H9 (cell line): ENCODE measurements around the gene MALRD1. TPM values are rescaled to one million over a fixed set of nuclear protein-coding genes. Genes with fewer than 3 reads are reported as not detected.

Experiments used
- DNase-seq: peaks from one replicate; pipeline ENCODE4 v3.0.0-alpha.2; 2017
- H2AFZ ChIP-seq: one replicate; pipeline ENCODE4 v1.6.1; 2013; ENCODE audit warnings: mild to moderate bottlenecking, low read length, control low read depth, moderate library complexity
- H2AK5ac ChIP-seq: 2 replicates; pipeline ENCODE4 v1.6.1; 2013; ENCODE audit warnings: low read length, control low read depth, mixed read lengths; ENCODE audit not compliant: insufficient read length
- H2BK120ac ChIP-seq: one replicate; pipeline ENCODE4 v1.6.1; 2013; ENCODE audit warnings: low read depth, mild to moderate bottlenecking, low read length, control low read depth, inconsistent platforms; ENCODE audit not compliant: poor library complexity, severe bottlenecking
- H2BK12ac ChIP-seq: 2 replicates; pipeline ENCODE4 v1.6.1; 2013; ENCODE audit warnings: low read length, control low read depth, mixed read lengths, low read depth; ENCODE audit not compliant: insufficient read length
- H2BK15ac ChIP-seq: 2 replicates; pipeline ENCODE4 v1.6.1; 2013; ENCODE audit warnings: low read depth, low read length, control low read depth
- H2BK20ac ChIP-seq: one replicate; pipeline ENCODE4 v1.6.1; 2013; ENCODE audit warnings: low read depth, mild to moderate bottlenecking, low read length, control low read depth, inconsistent platforms; ENCODE audit not compliant: poor library complexity, severe bottlenecking
- H2BK5ac ChIP-seq: 2 replicates; pipeline ENCODE4 v1.6.1; 2013; ENCODE audit warnings: low read length, control low read depth, mixed read lengths; ENCODE audit not compliant: insufficient read length
- H3K14ac ChIP-seq: 2 replicates; pipeline ENCODE4 v1.6.1; 2013; ENCODE audit warnings: low read length, control low read depth; ENCODE audit not compliant: insufficient read depth
- H3K18ac ChIP-seq: 2 replicates; pipeline ENCODE4 v1.6.1; 2013; ENCODE audit warnings: low read depth, mild to moderate bottlenecking, mixed read lengths, low read length, control low read depth; ENCODE audit not compliant: insufficient read length
- H3K23ac ChIP-seq: 2 replicates; pipeline ENCODE4 v1.6.1; 2013; ENCODE audit warnings: low read length, control low read depth, mixed read lengths, low read depth; ENCODE audit not compliant: insufficient read length
- H3K23me2 ChIP-seq: 2 replicates; pipeline ENCODE4 v1.6.1; 2013; ENCODE audit warnings: low read depth, mild to moderate bottlenecking, mixed read lengths, low read length, control low read depth; ENCODE audit not compliant: insufficient read length, poor library complexity, severe bottlenecking
- H3K27ac ChIP-seq: 2 replicates; pipeline ENCODE4 v1.5.1; 2013; ENCODE audit warnings: low read length, control low read depth, mixed read lengths, low read depth; ENCODE audit not compliant: insufficient read length
- H3K27me3 ChIP-seq: 2 replicates; pipeline ENCODE4 v1.6.1; 2013; ENCODE audit warnings: low read length, control low read depth, inconsistent platforms; ENCODE audit not compliant: insufficient read depth
- H3K4ac ChIP-seq: 2 replicates; pipeline ENCODE4 v1.6.1; 2013; ENCODE audit warnings: low read depth, mild to moderate bottlenecking, control low read depth, inconsistent platforms, low read length, moderate library complexity
- H3K4me1 ChIP-seq: 2 replicates; pipeline ENCODE4 v1.6.1; 2013; ENCODE audit warnings: low read length, control low read depth, inconsistent platforms; ENCODE audit not compliant: insufficient read depth
- H3K4me2 ChIP-seq: 2 replicates; pipeline ENCODE4 v1.6.1; 2013; ENCODE audit warnings: low read length, control low read depth, mixed read lengths; ENCODE audit not compliant: insufficient read length, insufficient read depth
- H3K56ac ChIP-seq: 2 replicates; pipeline ENCODE4 v1.6.1; 2013; ENCODE audit warnings: low read depth, mild to moderate bottlenecking, mixed read lengths, low read length, control low read depth; ENCODE audit not compliant: insufficient read length
- H3K79me1 ChIP-seq: 2 replicates; pipeline ENCODE4 v1.6.1; 2013; ENCODE audit warnings: low read depth, mild to moderate bottlenecking, moderate library complexity, low read length, control low read depth, inconsistent platforms; ENCODE audit not compliant: insufficient read depth, poor library complexity, severe bottlenecking
- H3K79me2 ChIP-seq: 2 replicates; pipeline ENCODE4 v1.6.1; 2013; ENCODE audit warnings: low read length, control low read depth, inconsistent platforms; ENCODE audit not compliant: insufficient read depth
- H3K9ac ChIP-seq: 2 replicates; pipeline ENCODE4 v1.6.1; 2013; ENCODE audit warnings: low read length, control low read depth, mixed read lengths; ENCODE audit not compliant: insufficient read length; ENCODE audit errors: extremely low read depth
- H3K9me3 ChIP-seq: one replicate; pipeline ENCODE4 v1.6.1; 2013; ENCODE audit warnings: low read depth, low read length, inconsistent platforms; ENCODE audit not compliant: control insufficient read depth
- H3T11ph ChIP-seq: one replicate; pipeline ENCODE4 v1.6.1; 2013; ENCODE audit warnings: mild to moderate bottlenecking, low read length, control low read depth, inconsistent platforms
- H4K20me1 ChIP-seq: one replicate; pipeline ENCODE4 v1.6.1; 2013; ENCODE audit not compliant: control insufficient read depth, insufficient read length, insufficient read depth
- H4K5ac ChIP-seq: 2 replicates; pipeline ENCODE4 v1.6.1; 2013; ENCODE audit warnings: low read depth, mild to moderate bottlenecking, mixed read lengths, low read length, control low read depth; ENCODE audit not compliant: insufficient read length
- H4K8ac ChIP-seq: replicated peaks from 2 replicates; pipeline ENCODE4 v1.6.1; 2013; ENCODE audit warnings: low read length, control low read depth, mixed read lengths, low read depth; ENCODE audit not compliant: insufficient read length
- H4K91ac ChIP-seq: 2 replicates; pipeline ENCODE4 v1.6.1; 2013; ENCODE audit warnings: low read depth, mild to moderate bottlenecking, moderate library complexity, mixed read lengths, low read length, control low read depth; ENCODE audit not compliant: insufficient read length
- H3K27ac Mint-ChIP-seq, 3 experiments: 2 replicates in 2 of 3; 3 replicates in 1 of 3; pipeline ENCODE4 v1.8.0; 2020 to 2021; ENCODE audit warnings: mixed read lengths in 3 of 3, mild to moderate bottlenecking in 1 of 3, moderate library complexity in 1 of 3
- H3K27me3 Mint-ChIP-seq: 2 replicates; pipeline ENCODE4 v1.8.0; 2021; ENCODE audit warnings: low read depth, mild to moderate bottlenecking, moderate library complexity, mixed read lengths
- H3K36me3 Mint-ChIP-seq, 3 experiments: 2 replicates in 2 of 3; 3 replicates in 1 of 3; pipeline ENCODE4 v1.8.0; 2020 to 2021; ENCODE audit warnings: low read depth in 3 of 3, mixed read lengths in 3 of 3; ENCODE audit not compliant: insufficient read depth in 1 of 3
- H3K4me1 Mint-ChIP-seq, 2 experiments: 2 replicates each; pipeline ENCODE4 v1.8.0; 2020; ENCODE audit warnings: mixed read lengths in 2 of 2
- H3K4me3 Mint-ChIP-seq, 2 experiments: 2 replicates in 1 of 2; 3 replicates in 1 of 2; pipeline ENCODE4 v1.8.0; 2020 to 2021; ENCODE audit warnings: mild to moderate bottlenecking in 2 of 2, mixed read lengths in 2 of 2, moderate library complexity in 1 of 2
- H3K9me3 Mint-ChIP-seq, 2 experiments: 2 replicates in 1 of 2; 3 replicates in 1 of 2; pipeline ENCODE4 v1.8.0; 2020; ENCODE audit warnings: mild to moderate bottlenecking in 2 of 2, mixed read lengths in 2 of 2, moderate library complexity in 1 of 2
- total RNA-seq: library from RNA; stranded (reverse); gene quantifications from 2 replicates; pipeline ENCODE4 v1.2.1, GENCODE V29; 2021
- TF ChIP-seq, protein P1 (sequence below): fragments of 200-600 bp; sonication (generic); conservative IDR thresholded peaks from 3 replicates; pipeline ENCODE4 v1.8.0; 2021; ENCODE audit warnings: antibody characterized with exemption, mild to moderate bottlenecking

The MALRD1 gene
- total RNA-seq, 1 experiment from 2014 or later = 0.20 TPM

GRCh38 chr10:19749185-19749729 is 700.7 kb downstream of the MALRD1 start:
- no peak overlapping the region for H3T11ph ChIP-seq
- no peak overlapping the region for H2AFZ ChIP-seq
- no peak overlapping the region for H4K5ac ChIP-seq
- H3K27me3 ChIP-seq = no peaks in the 10 kb centered on the region
- no peak overlapping the region for H3K4me3 Mint-ChIP-seq
- H4K91ac ChIP-seq = no peak overlapping the region
- H3K27ac Mint-ChIP-seq = no peak overlapping the region
- H3K56ac ChIP-seq = no peak overlapping the region
- no peak overlapping the region for H2BK5ac ChIP-seq
- H3K4me1 Mint-ChIP-seq = no peaks in the 10 kb centered on the region
- H3K23me2 ChIP-seq = no peaks in the 10 kb centered on the region
- no peak overlapping the region for H2BK120ac ChIP-seq
- no peak overlapping the region for H3K27ac ChIP-seq
- no peaks in the 10 kb centered on the region for H3K4me1 ChIP-seq
- H2AK5ac ChIP-seq = no peak overlapping the region
- no peak overlapping the region for H3K4me2 ChIP-seq
- no peaks in the 10 kb centered on the region for H4K20me1 ChIP-seq
- no peak overlapping the region for H3K23ac ChIP-seq
- H3K9me3 ChIP-seq = no peaks in the 10 kb centered on the region
- TF ChIP-seq, protein P1, sequence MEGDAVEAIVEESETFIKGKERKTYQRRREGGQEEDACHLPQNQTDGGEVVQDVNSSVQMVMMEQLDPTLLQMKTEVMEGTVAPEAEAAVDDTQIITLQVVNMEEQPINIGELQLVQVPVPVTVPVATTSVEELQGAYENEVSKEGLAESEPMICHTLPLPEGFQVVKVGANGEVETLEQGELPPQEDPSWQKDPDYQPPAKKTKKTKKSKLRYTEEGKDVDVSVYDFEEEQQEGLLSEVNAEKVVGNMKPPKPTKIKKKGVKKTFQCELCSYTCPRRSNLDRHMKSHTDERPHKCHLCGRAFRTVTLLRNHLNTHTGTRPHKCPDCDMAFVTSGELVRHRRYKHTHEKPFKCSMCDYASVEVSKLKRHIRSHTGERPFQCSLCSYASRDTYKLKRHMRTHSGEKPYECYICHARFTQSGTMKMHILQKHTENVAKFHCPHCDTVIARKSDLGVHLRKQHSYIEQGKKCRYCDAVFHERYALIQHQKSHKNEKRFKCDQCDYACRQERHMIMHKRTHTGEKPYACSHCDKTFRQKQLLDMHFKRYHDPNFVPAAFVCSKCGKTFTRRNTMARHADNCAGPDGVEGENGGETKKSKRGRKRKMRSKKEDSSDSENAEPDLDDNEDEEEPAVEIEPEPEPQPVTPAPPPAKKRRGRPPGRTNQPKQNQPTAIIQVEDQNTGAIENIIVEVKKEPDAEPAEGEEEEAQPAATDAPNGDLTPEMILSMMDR = no peak
- H3K9ac ChIP-seq = no peak overlapping the region
- no peaks in the 10 kb centered on the region; a peak in 1 of 5 replicates for H3K9me3 Mint-ChIP-seq
- H3K14ac ChIP-seq = no peak overlapping the region
- H3K79me2 ChIP-seq = no peaks in the 10 kb centered on the region
- H4K8ac ChIP-seq = no peak overlapping the region
- H3K4ac ChIP-seq = no peak overlapping the region
- no peaks in the 10 kb centered on the region for H3K79me1 ChIP-seq
- no peak for DNase-seq
- no peaks in the 10 kb centered on the region for H3K27me3 Mint-ChIP-seq
- H2BK20ac ChIP-seq = no peak overlapping the region
- no peak overlapping the region for H2BK12ac ChIP-seq
- no peak overlapping the region for H3K18ac ChIP-seq
- H2BK15ac ChIP-seq = no peak overlapping the region
- H3K36me3 Mint-ChIP-seq = no peaks in the 10 kb centered on the region
